ENCODE data around the gene OR2T27.
"Not testable (repeated sequence)": the region's sequence is repeated elsewhere in the genome, so short reads cannot be mapped to it uniquely, and the experiment has no call there.

Gene OR2T27

DNA sequence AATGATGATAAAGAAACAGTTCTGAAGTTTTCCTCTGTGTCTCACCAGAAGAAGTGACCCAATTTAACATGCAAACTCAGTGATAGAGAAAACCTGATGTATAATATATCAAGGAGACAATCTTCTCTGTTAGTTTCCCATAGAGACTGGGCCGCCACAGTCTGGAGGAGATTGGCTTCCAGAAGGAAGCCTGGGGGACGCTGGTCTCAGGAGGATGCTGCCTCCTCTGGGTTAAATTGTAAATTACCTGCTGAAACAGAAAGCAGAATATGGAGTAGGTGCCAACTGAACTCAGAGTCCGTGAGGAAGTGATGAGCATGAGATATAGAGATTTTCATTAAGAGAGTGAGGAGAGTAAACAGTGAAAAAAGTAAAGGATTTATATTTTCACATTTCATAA is 31.5 kb upstream of the OR2T27 start:
- Histone ChIP-seq H3K4me3 (ENCODE audit: low read length) (no peak overlapping the region), H3K9me3 (ENCODE audit: insufficient read depth, low read depth, low read length) (peaks cover 96% of the 10 kb centered on the region)
- 58% methylated on average over 3 of the region's 3 CpGs for WGBS

DNA sequence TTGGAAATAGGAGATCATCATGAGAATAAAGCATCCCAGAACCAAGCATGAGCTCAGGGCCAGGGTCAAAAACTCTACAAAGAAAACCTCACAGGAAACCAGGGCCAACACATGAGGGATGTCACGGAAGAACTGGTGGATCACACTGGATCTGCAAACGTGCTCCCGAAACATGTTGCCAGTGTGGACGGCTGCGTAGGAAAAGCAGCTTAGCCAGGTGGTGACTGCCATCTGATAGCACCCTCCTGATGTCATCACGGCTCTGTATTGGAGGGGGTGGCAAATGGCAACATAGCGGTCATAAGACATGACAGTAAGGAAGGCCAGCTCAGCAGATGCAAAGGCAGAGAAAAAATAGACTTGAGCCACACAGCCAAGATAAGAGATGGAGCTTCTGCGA is 26.3 kb upstream of the OR2T27 start:
- peaks cover 91% of the 10 kb centered on the region for H3K9me3 ChIP-seq (ENCODE audit: insufficient read depth, low read depth, low read length)

More for the DNA sequence above, 31.5 kb upstream of the OR2T27 start:
- H3K4me1 ChIP-seq (ENCODE audit: insufficient read depth, low read length): no peaks in the 10 kb centered on the region
- H3K27ac ChIP-seq (ENCODE audit: low read depth, low read length): no peak overlapping the region
- H3K36me3 ChIP-seq (ENCODE audit: insufficient read depth, low read length): no peaks in the 10 kb centered on the region
- no peak overlapping the region for H3K9ac ChIP-seq (ENCODE audit: low read depth, low read length)
- H3K27me3 ChIP-seq (ENCODE audit: insufficient read depth, low read length): no peaks in the 10 kb centered on the region

DNA sequence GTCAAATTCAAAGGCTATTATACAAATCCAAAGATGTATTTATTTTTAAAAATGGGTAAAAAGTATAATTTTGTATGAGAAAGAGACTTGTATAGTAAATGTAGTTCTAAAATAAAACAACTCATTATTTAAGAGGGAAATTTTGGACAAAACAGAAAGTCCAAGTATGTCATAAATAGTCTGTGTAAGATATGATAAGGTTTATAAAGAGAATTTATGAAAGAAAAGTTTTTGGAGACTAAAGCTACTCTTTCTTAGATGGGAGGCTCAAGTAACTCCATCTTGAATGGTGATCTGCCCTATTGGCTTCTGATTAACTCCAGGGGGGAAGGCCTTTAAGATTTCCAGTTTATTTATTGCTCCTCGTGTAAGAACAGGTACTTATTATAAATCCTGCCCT is 14.7 kb upstream of the OR2T27 start:
- H3K4me1 ChIP-seq (ENCODE audit: insufficient read depth, low read length): no peaks in the 10 kb centered on the region
- peaks cover 70% of the 10 kb centered on the region for H3K9me3 ChIP-seq (ENCODE audit: insufficient read depth, low read depth, low read length)
- WGBS: 88% methylated on average over 1 of the region's 1 CpG

More for the DNA sequence above, 26.3 kb upstream of the OR2T27 start:
- Histone ChIP-seq H3K9ac (ENCODE audit: low read depth, low read length) (no peak overlapping the region), H3K27me3 (ENCODE audit: insufficient read depth, low read length) (no peaks in the 10 kb centered on the region), H3K27ac (ENCODE audit: low read depth, low read length) (no peak overlapping the region), H3K4me3 (ENCODE audit: low read length) (no peak overlapping the region), H3K36me3 (ENCODE audit: insufficient read depth, low read length) (no peaks in the 10 kb centered on the region), H3K4me1 (ENCODE audit: insufficient read depth, low read length) (no peaks in the 10 kb centered on the region)
- 81% methylated on average over 8 of the region's 8 CpGs for WGBS

DNA sequence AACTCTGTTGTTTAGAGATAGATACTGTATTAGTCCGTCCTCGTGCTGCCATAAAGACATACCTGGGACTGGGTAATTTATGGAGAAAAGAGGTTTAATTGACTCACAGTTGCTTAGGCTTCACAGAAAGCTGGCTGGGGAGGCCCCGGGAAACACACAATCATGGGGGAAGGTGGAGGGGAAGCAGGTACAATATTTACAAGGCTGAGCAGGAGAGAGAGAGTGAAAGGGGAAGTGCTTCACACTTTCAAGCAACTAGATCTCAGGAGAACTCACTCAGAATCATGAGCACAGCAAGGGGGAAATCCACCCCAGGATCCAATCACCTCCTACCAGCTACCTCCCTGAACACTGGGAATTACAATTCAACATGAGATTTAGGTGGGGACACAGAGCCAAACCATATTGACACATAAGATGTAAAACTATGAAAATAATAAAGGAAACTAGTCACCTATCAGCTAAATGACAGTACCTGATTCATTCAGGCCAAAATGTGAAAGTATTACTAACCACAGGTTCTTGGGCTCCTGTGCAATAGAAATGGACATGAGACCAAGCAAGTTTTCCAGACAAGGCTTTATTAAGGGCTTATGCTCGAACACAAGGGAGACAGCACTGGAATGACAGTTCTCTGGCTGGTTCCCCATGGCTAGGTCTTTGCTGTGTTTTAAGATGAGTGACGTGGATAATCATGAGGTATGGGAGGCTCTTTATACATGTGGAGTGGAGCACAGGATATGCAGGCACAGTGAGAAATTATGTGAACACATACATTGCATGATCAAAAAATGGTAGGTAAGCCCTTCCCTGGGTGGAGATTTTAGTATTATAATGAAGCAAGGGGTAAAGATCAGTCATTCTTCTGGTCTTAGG is 8.4 kb upstream of the OR2T27 start:
- WGBS: 74% methylated on average over 5 of the region's 5 CpGs
- H3K4me3 ChIP-seq (ENCODE audit: low read length): not testable (repeated sequence)

More for the DNA sequence above, 14.7 kb upstream of the OR2T27 start:
- no peak overlapping the region for H3K9ac ChIP-seq (ENCODE audit: low read depth, low read length)
- H3K4me3 ChIP-seq (ENCODE audit: low read length): no peak overlapping the region
- no peaks in the 10 kb centered on the region for H3K36me3 ChIP-seq (ENCODE audit: insufficient read depth, low read length)
- no peaks in the 10 kb centered on the region for H3K27me3 ChIP-seq (ENCODE audit: insufficient read depth, low read length)
- no peak overlapping the region for H3K27ac ChIP-seq (ENCODE audit: low read depth, low read length)

DNA sequence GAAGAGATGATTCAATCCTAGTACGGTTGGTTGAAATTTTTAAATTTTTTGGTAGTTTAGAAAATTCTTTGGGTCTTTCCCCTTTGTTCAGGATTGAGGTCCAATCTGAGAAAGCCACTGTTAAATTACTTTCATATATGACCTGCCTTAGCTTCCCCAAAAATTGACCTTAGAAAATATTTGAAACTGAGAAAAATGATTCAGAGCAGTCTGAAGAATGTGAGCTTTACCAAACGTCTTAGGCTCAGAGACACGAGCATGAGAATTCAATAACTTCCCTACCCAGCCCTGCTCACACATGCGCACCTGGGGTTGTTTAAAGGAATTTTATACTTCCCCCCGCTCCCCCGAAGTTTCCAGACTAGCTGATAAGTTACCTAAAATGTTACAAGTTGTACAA is 1.5 kb upstream of the OR2T27 start:
- not testable (repeated sequence) for H3K27ac ChIP-seq (ENCODE audit: low read depth, low read length); H3K4me3 ChIP-seq (ENCODE audit: low read length); H3K36me3 ChIP-seq (ENCODE audit: insufficient read depth, low read length); H3K9ac ChIP-seq (ENCODE audit: low read depth, low read length); H3K4me1 ChIP-seq (ENCODE audit: insufficient read depth, low read length); H3K27me3 ChIP-seq (ENCODE audit: insufficient read depth, low read length)
- peaks cover 29% of the 10 kb centered on the region for H3K9me3 ChIP-seq (ENCODE audit: insufficient read depth, low read depth, low read length)
- WGBS: no CpG with 5 or more reads among the region's 6 CpGs

More for the DNA sequence above, 8.4 kb upstream of the OR2T27 start:
- H3K36me3 ChIP-seq (ENCODE audit: insufficient read depth, low read length); H3K27ac ChIP-seq (ENCODE audit: low read depth, low read length); H3K27me3 ChIP-seq (ENCODE audit: insufficient read depth, low read length); H3K9ac ChIP-seq (ENCODE audit: low read depth, low read length); H3K4me1 ChIP-seq (ENCODE audit: insufficient read depth, low read length): not testable (repeated sequence)
- peaks cover 55% of the 10 kb centered on the region for H3K9me3 ChIP-seq (ENCODE audit: insufficient read depth, low read depth, low read length)

DNA sequence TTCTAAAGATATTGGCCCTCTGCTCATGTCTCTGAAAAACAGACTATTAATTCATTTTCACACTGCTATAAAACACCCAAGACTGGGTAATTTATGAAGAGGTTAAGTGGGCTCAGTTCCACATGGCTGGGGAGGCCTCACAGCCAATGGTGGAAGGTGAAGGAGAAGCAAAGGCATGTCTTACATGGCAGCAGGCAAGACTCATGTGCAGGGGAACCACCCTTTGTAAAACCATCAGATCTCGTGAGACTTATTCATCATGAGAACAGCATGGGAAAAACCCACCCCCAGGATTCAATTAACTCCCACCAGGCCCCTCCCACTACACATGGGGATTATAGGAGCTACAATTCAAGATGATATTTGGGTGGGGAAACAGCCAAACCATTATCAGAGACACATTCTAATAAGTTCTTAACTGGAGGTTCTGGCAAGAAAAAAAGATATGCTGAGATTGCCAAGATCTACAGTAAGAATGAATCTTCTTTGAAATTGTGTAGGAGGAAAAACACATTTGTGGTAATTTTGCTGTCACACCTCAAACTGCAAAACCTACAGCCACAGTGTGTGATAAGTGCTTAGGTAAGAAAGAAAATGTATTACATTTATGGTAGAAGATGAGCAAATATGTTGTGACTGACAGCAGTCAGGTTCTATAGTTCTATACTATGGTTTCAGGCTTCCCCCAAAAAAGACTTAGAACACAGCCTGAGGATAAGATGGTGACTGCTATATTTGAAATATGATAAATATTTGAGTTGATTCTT is 6.4 kb downstream of the OR2T27 start:
- H3K36me3 ChIP-seq (ENCODE audit: insufficient read depth, low read length); H3K27me3 ChIP-seq (ENCODE audit: insufficient read depth, low read length); H3K4me1 ChIP-seq (ENCODE audit: insufficient read depth, low read length); H3K27ac ChIP-seq (ENCODE audit: low read depth, low read length); H3K4me3 ChIP-seq (ENCODE audit: low read length); H3K9ac ChIP-seq (ENCODE audit: low read depth, low read length): not testable (repeated sequence)
- no CpG with 5 or more reads among the region's 1 CpG for WGBS
- peaks cover 10% of the 10 kb centered on the region for H3K9me3 ChIP-seq (ENCODE audit: insufficient read depth, low read depth, low read length)

DNA sequence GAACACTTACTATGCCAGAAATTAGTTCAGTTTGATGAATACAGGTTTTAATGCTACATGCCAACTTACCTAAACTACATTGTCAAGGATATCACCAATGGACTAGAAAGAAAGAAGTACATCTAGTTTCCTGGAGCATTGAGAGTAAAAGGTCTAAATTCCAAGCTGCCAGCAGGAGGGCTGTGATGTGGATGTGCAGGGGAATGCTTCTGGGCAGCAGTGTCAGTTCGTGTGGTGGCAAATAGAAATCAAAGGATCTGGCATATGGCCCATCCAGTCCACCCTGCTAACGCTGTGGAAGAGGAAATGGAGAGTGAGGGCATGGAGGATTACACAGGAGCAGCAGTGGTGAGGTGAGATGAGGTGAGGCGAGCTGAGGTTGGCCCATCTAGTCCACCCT is 10.2 kb downstream of the OR2T27 start, which contains the start of gene OR2T35:
Gene OR2T35 (minus strand): TSS at position 101 of the 400 bp plus-strand sequence. CDS start 6,020 bp downstream, outside the sequence.
- 59% methylated on average over 2 of the region's 3 CpGs for WGBS
- H3K4me3 ChIP-seq (ENCODE audit: low read length); H3K9me3 ChIP-seq (ENCODE audit: insufficient read depth, low read depth, low read length); H3K27ac ChIP-seq (ENCODE audit: low read depth, low read length); H3K36me3 ChIP-seq (ENCODE audit: insufficient read depth, low read length); H3K9ac ChIP-seq (ENCODE audit: low read depth, low read length); H3K27me3 ChIP-seq (ENCODE audit: insufficient read depth, low read length); H3K4me1 ChIP-seq (ENCODE audit: insufficient read depth, low read length): not testable (repeated sequence)

DNA sequence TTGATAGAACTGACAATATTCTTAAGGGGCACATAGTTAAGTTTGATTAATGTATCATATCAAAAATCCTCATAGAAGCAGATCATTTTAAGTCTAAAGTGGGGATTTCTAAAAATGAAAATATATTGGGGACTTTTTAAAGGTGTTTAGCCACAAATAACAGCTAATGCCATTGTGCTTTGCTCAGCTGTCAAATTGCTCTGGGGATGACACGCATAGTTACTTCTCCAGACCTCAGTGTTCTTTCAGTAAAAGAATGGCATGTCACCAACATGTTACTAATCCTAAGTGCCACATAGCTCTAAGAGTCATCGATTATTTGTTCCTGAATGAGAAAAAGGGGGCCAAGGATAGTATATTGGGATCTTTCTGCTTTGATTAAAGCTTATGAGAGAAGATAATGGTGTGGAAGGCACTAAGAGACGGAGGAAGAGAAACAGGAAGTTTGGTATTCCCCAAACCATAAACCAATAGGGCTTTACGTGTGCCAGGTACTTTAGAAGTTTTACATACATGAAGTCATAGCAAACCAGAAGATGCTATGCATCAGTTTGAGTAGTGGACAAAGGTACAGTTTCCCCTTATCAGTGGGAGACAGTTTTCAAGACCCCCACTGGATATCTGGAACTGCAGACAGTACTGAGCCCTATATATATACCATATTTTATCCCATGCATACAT is 12.2 kb downstream of the OR2T27 start:
- not testable (repeated sequence) for H3K27ac ChIP-seq (ENCODE audit: low read depth, low read length); H3K9ac ChIP-seq (ENCODE audit: low read depth, low read length)
- WGBS: no CpG with 5 or more reads among the region's 4 CpGs

DNA sequence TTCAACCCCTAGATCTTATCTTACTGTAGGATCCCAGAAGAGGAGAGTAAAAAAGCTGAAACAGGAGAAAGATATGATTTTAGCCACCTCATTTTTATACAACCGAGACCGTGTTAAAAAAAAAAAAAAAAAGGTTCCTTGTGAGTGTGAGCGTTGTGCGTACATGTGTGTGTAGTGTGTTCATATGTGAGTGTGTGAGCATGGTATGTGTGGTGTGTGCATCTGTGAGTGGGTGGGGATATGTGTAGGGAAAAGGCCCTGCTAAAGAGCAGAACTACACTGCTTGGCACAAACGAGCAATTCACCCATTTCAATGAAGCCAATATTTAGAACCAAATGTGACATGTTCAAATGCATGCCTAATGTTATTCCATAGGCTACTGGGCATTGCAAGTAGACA is 13.7 kb downstream of the OR2T27 start:
- whole genome bisulfite sequencing: no CpG with 5 or more reads among the region's 5 CpGs
- H3K36me3 ChIP-seq (ENCODE audit: insufficient read depth, low read length); H3K27ac ChIP-seq (ENCODE audit: low read depth, low read length); H3K9ac ChIP-seq (ENCODE audit: low read depth, low read length); H3K4me3 ChIP-seq (ENCODE audit: low read length); H3K4me1 ChIP-seq (ENCODE audit: insufficient read depth, low read length); H3K9me3 ChIP-seq (ENCODE audit: insufficient read depth, low read depth, low read length); H3K27me3 ChIP-seq (ENCODE audit: insufficient read depth, low read length): not testable (repeated sequence)

More for the DNA sequence above, 12.2 kb downstream of the OR2T27 start:
- not testable (repeated sequence) for H3K36me3 ChIP-seq (ENCODE audit: insufficient read depth, low read length); H3K27me3 ChIP-seq (ENCODE audit: insufficient read depth, low read length); H3K4me1 ChIP-seq (ENCODE audit: insufficient read depth, low read length); H3K4me3 ChIP-seq (ENCODE audit: low read length); H3K9me3 ChIP-seq (ENCODE audit: insufficient read depth, low read depth, low read length)

DNA sequence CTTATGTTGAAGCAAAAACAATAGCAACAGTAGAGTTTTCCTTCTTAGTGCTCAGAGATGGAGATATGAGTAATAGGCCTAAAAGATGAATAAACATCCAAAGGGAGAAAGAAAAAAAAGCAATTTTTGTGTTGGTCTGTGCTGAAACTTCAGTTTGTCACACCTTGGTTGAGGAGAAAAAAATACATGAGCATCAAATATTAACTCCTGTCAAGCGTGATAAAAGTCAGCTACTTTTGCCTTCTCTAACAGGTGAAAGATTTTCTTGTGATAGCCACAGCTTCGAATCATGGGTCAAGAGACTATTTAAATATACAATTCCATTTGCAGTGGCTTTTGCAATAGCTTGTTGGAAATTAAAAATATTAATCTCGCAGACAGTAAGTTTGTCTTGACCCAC is 14.4 kb downstream of the OR2T27 start:
- H3K9me3 ChIP-seq (ENCODE audit: insufficient read depth, low read depth, low read length); H3K4me3 ChIP-seq (ENCODE audit: low read length); H3K27me3 ChIP-seq (ENCODE audit: insufficient read depth, low read length); H3K4me1 ChIP-seq (ENCODE audit: insufficient read depth, low read length); H3K36me3 ChIP-seq (ENCODE audit: insufficient read depth, low read length); H3K9ac ChIP-seq (ENCODE audit: low read depth, low read length); H3K27ac ChIP-seq (ENCODE audit: low read depth, low read length): not testable (repeated sequence)
- WGBS: no CpG with 5 or more reads among the region's 3 CpGs

DNA sequence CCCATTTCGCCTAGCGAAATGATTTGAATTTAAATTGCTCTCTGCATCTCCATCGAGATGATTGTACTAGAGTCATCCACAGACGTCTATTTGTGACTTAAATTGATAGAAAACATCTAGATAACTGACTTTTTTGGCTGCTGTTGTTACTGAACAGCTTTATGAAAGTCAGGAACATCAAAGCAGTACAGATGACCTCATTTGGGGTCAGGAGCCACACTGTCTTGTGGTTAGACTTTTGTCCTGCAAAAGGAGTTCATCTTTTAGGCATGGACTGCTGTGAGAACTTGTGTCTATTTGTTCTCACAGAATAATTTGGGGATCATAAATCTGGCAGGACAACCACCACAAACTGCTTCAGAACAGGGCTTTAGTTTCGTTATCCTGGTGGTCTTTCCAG is 15.7 kb downstream of the OR2T27 start:
- not testable (repeated sequence) for H3K27me3 ChIP-seq (ENCODE audit: insufficient read depth, low read length); H3K36me3 ChIP-seq (ENCODE audit: insufficient read depth, low read length); H3K9ac ChIP-seq (ENCODE audit: low read depth, low read length); H3K4me1 ChIP-seq (ENCODE audit: insufficient read depth, low read length); H3K4me3 ChIP-seq (ENCODE audit: low read length); H3K27ac ChIP-seq (ENCODE audit: low read depth, low read length); H3K9me3 ChIP-seq (ENCODE audit: insufficient read depth, low read depth, low read length)
- WGBS: no CpG with 5 or more reads among the region's 5 CpGs
